HG02981 (cell line): Measurements from ENCODE around the gene ZNF761.
"Not testable (repeated sequence)": the region's sequence is repeated elsewhere in the genome, so short reads cannot be mapped to it uniquely, and the experiment has no call there.

Experiments used
- ATAC-seq: cut with Tn5 transposase; IDR thresholded peaks from one replicate; pipeline ENCODE4 v1.9.1; 2021; ENCODE audit warnings: mild to moderate bottlenecking, moderate library complexity; ENCODE audit not compliant: unreplicated experiment

The ZNF761 gene

DNA sequence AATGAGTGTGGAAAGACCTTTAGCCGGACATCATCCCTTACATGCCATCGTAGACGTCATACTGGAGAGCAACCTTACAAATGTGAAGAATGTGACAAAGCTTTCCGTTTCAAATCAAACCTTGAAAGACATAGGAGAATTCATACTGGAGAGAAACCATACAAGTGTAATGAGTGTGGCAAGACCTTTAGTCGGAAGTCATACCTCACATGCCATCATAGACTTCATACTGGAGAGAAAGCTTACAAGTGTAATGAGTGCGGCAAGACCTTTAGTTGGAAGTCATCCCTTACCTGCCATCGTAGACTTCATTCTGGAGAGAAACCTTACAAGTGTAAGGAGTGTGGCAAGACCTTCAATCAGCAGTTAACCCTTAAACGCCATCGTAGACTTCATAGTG, 24.0 kb downstream of the ZNF761 start:
- ATAC-seq: no peak

GRCh38 chr19:53460131-53460721, 28.4 kb downstream of the ZNF761 start:
- not testable (repeated sequence) for ATAC-seq

- no peak for ATAC-seq
Measured at GRCh38 chr19:53461866-53462265, 30.1 kb downstream of the ZNF761 start.

GRCh38 chr19:53462861-53463260, 31.1 kb downstream of the ZNF761 start:
- no peak for ATAC-seq

DNA sequence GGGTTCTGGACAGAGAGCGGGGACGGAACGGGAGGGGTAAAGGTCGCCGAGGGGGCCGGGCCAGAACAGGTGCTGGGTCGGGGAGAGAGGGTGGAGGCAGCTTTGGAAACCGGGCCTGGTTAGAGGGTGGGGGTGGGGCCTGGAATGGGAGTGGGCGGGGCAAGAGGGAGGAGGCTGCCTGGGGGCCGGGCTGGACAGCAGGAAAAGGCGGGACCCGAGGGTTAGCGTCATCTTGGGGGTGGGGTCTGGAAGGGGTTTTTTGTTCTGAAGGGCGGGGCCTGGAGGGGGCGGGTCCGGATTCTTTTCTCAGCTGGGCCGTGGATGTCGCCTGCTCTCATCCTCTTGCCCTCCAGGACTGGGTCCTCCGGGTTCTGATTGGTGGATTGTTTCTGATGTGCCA, 31.5 kb downstream of the ZNF761 start:
- no peak for ATAC-seq

GRCh38 chr19:53466726-53467484, 35.1 kb downstream of the ZNF761 start:
- peak; percentile 14 for ATAC-seq

GRCh38 chr19:53467485-53468262, 35.9 kb downstream of the ZNF761 start, which contains the start of gene ZNF813:
Gene ZNF813, plus strand, starts transcription at chr19:53467733. Its CDS starts 16,090 bp downstream, at chr19:53483823.
- peak; percentile 91 for ATAC-seq

DNA sequence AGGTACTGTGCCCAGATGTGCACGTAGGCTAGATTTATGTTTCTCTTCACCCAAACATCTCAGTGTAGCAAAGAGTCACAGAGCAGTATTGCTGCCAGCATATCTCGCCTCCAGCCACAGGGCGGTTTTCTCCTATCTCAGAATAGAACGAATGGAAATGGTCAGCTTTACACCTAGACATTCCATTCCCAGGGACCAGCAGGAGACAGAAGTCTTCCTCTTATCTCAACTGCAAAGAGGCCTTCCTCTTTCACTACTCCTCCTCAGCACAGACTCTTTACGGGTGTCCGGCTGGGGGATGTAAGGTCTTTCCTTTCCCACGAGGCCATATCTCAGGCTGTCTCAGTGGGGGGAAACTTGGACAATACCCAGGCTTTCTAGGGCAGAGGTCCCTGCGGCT, 36.8 kb downstream of the ZNF761 start:
- not testable (repeated sequence) for ATAC-seq

DNA sequence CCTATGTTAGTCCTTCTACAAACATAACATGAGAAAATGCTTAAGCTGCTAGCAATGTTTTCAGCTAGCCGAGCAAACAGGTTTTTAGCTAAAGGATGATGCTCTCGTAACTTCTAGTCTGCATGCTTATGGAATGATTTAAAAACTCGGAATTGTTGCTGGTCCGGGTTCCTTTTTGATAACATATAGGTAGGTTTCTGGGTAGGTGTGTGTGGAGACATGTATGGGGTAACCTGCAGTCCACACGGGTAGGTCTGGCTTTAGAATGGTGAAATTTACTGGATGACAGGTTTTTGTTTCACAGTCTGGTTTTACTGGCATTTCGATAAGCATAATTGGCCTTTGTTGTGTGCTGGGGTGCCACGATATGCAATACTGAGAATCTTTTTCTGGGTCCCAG, 40.1 kb downstream of the ZNF761 start:
- no peak for ATAC-seq

- not testable (repeated sequence) for ATAC-seq
Measured at GRCh38 chr19:53474832-53475231, 43.0 kb downstream of the ZNF761 start.

DNA sequence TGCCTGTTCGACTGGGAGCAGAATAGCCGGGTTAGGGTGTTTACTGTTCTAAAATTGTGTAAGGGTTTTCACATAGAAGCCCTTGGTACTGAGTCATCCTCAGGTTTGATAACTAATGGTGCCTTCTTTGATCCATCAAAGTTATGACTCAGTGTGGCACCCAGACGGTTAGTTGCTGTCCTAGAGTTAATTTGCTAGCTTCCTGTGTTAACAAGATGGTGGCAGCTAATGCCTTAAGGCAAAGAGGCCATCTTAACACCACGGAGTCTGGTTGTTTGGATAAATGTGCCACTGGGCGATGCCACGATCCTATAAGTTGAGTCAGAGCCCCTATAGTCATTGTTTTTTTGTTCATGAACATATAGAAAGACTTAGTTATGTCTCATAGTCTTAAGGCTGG, 43.7 kb downstream of the ZNF761 start:
- not testable (repeated sequence) for ATAC-seq

DNA sequence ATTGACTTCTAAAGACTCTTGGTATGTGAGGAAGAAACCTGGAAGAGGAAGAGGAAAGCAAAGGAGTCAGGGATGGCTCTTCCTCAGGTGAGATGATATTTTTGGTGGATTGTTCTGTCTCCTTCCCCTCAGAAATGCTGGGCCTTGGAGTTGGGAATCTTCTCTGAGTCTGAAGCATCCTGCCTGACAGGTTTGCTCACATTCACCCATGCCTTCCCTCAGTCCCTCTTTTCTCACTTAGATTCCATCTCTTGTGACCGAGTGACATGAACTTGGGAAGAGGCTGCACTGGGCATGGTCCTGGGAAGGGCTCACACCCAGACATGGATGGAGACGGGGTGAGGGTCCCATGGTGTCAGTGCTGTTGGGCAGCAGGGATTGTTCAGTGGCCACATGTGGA, 52.0 kb downstream of the ZNF761 start:
- ATAC-seq: not testable (repeated sequence)

GRCh38 chr19:53485046-53486004, 53.5 kb downstream of the ZNF761 start:
- no peak for ATAC-seq

GRCh38 chr19:53492153-53492552, 60.4 kb downstream of the ZNF761 start:
- no peak for ATAC-seq

DNA sequence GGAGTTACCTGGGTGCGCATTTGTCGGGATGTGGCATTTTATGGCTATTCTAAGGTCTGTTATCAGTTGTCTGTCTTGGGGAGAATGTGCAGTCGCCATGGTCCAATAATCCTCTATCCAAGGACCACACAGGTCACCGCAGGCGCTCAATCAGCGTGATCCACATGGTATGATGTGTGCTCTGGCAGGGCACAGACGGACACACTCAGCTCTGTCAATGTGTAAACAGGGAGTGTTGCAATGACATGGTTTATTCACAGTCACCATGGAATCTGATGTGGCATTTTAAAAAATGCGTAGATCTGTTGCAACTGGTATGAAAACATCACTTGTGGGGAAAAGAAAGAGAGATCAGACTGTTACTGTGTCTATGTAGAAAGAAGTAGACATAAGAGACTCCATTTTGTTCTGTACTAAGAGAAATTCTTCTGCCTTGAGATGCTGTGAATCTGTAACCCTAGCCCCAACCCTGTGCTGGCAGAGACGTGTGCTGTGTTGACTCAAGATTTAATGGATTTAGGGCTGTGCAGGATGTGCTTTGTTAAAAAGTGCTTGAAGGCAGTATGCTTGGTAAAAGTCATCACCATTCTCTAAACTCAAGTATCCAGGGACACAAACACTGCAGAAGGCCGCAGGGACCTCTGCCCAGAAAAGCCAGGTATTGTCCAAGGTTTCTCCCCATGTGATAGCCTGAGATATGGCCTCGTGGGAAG, 65.7 kb downstream of the ZNF761 start:
- ATAC-seq: not testable (repeated sequence)

GRCh38 chr19:53498024-53498395, 66.2 kb downstream of the ZNF761 start:
- ATAC-seq: not testable (repeated sequence)

DNA sequence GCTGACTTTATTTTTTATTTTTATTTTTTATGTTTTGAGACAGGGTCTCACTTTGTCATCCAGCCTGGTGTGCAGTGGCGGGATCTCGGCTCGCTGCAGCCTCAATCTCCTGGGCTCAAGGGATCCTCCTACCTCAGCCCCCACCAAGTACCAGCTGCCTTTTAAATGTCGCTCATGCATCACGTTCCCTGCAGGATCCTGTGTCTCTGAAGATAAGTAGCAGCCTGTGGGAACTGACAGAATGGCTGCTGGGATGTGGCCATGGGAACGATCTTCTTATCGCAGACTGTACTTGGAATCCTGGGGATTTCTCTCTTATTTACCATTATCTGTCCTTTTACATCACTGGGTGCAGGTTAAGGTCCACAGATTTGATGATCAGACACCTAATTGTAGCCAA, 71.4 kb downstream of the ZNF761 start:
- not testable (repeated sequence) for ATAC-seq

DNA sequence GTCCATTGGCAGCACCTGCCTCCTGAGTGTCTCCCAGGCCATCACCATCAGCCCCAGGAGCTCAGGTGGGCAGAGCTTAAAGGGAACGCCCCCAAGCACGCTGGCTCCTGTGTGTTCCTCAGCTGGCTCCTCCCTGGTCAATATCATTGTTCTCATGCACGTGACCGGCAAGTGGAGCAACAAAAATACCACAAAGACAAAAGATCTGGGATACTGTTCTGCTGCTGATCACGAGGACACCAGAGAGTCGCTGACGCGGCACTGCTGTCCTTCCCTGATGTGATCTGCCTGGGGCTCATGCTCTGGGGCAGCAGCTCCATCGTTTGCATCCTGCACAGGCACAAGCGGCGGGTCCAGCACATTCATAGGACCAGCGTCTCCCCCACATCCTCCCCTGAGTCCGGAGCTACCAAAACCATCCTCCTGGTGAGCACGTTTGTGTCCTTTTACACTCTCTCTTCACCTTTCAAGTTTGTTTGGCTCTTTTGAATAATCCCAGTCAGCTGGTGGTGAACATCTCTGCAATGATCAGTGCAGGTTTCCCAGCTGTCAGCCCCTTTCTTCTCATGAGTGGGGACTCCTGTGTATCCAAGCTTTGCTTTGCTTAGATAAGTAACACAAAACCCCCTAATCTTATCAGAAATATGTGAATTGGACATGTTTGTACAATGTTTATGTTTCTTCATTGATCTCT, 72.0 kb downstream of the ZNF761 start:
- ATAC-seq: not testable (repeated sequence)

DNA sequence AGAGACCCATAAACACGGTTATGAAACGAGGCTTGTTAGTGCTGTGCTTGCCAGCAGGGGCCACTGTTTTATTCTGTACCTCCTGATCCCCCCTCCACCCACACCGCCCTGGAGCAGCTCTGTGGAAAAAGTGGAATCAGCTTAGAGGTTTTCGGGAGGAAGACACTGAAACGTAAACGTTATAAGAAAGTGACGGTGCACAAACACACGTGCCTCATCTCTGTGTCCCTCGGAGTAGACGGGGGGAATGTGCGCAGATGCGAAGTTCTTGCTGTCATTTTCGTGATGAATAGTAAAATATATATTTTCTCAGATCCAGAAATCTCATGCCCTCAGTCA, 72.5 kb downstream of the ZNF761 start:
- ATAC-seq: not testable (repeated sequence)
